ENCODE results near the gene TMEM132A. TPM values are rescaled to one million over a fixed set of nuclear protein-coding genes. Genes with fewer than 3 reads are reported as not detected.

The TMEM132A gene
- total and polyA plus RNA-seq, 2 donors (not counting 1 experiment from before 2014, with no cell fraction given) = 6.9 to 13.2 TPM

DNA sequence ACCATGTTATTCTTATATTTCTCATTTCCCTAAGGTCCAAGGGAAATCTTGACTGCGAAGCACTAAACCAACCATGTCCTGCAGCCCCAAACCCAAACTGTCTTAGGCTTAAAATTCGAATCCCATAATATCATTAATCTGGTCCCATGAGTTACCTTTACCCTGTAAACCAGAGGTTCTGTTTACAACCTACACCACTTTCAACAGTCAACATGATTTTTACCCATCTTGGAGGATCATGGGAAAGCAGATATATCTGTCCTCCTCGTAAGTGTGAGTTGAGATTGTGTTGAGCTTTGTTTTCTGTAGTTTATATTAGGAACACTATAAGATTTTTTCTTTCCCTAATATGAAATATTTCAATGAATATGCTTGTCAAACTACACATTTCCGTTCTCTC, 24.3 kb upstream of the TMEM132A start:
- peaks cover 22% of the 10 kb centered on the region for H3K79me2 ChIP-seq (ENCODE audit: control insufficient read depth, insufficient read depth, low read length)
- H3K9me3 ChIP-seq (ENCODE audit: control insufficient read depth, insufficient read depth, low read depth, low read length) = no peaks in the 10 kb centered on the region
- H3K9ac ChIP-seq (ENCODE audit: insufficient read depth, low read length) = no peak overlapping the region
- no peak for DNase-seq (ENCODE audit: low read depth in 2 of 2)
- no peak overlapping the region for H3K4me3 ChIP-seq (replicated peaks in 1 of 4; ENCODE audit: control extremely low read depth in 1 of 4, insufficient read depth in 1 of 4, low read depth in 3 of 4, low read length in 4 of 4)
- no peak overlapping the region for H3K4me2 ChIP-seq (ENCODE audit: extremely low read depth, insufficient read depth, low read length)
- peaks cover 18% of the 10 kb centered on the region for H3K36me3 ChIP-seq (ENCODE audit: control insufficient read depth, insufficient read depth, low read length)
- H3K4me1 ChIP-seq (ENCODE audit: control insufficient read depth, extremely low read depth, insufficient read depth, low read length) = peaks cover 3% of the 10 kb centered on the region
- no peaks in the 10 kb centered on the region for H3K27me3 ChIP-seq (ENCODE audit: control insufficient read depth, insufficient read depth, low read length)
- H3K27ac ChIP-seq (ENCODE audit: insufficient read depth, low read length) = no peak overlapping the region
- TF ChIP-seq, protein P1, sequence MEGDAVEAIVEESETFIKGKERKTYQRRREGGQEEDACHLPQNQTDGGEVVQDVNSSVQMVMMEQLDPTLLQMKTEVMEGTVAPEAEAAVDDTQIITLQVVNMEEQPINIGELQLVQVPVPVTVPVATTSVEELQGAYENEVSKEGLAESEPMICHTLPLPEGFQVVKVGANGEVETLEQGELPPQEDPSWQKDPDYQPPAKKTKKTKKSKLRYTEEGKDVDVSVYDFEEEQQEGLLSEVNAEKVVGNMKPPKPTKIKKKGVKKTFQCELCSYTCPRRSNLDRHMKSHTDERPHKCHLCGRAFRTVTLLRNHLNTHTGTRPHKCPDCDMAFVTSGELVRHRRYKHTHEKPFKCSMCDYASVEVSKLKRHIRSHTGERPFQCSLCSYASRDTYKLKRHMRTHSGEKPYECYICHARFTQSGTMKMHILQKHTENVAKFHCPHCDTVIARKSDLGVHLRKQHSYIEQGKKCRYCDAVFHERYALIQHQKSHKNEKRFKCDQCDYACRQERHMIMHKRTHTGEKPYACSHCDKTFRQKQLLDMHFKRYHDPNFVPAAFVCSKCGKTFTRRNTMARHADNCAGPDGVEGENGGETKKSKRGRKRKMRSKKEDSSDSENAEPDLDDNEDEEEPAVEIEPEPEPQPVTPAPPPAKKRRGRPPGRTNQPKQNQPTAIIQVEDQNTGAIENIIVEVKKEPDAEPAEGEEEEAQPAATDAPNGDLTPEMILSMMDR (conservative IDR thresholded peaks at IDR 0.05 in 1 of 2, IDR thresholded peaks at IDR 0.05 in 1 of 2; ENCODE audit: low read depth in 1 of 2, low read length in 2 of 2) = no peak
- no peak for TF ChIP-seq EZH2 (IDR thresholded peaks at IDR 0.05; ENCODE audit: low read length, missing control alignments)
- H4K20me1 ChIP-seq (ENCODE audit: control insufficient read depth, extremely low read depth, insufficient read depth, low read length) = no peaks in the 10 kb centered on the region
- no peak overlapping the region for H2AFZ ChIP-seq (ENCODE audit: low read length)

DNA sequence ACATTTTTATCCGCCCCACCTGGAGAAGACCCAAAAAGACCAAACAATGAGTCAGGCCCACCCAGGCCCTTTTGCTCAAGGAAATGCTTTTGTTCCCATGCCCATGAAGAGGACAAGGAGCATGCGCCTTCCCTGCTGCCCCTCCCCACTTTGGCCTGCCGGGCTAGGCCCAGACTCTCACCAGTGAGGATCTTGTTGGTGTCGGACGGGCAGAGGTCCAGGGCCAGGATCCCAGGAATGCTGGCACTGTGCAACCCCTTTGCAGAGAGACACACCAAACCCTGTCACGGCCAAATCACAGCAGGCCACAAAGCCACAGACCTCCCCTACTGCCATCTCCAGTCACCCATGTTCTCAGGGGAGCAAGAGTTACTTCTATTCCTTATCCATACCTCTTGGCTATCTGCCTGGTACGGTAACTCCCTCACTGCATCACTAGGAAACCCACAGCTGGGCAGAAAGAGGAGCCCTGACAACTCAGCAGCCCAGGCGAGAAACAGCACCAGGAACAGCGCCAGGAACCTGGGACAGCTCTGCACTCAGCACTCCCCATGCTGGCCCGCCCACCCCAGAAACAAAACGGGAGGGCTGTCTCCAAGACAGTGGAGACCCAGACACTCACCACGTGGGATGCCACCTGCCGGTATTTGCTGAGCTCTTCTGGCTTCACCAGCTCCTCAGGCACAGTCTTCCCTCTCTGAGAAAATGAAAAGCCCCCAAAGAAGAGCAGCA, 23.4 kb upstream of the TMEM132A start:
- no peak overlapping the region for H2AFZ ChIP-seq (ENCODE audit: low read length)
- H3K79me2 ChIP-seq (ENCODE audit: control insufficient read depth, insufficient read depth, low read length) = peaks cover 31% of the 10 kb centered on the region
- no peak overlapping the region for H3K4me2 ChIP-seq (ENCODE audit: extremely low read depth, insufficient read depth, low read length)
- H3K9ac ChIP-seq (ENCODE audit: insufficient read depth, low read length) = no peak overlapping the region
- no peak for TF ChIP-seq EZH2 (IDR thresholded peaks at IDR 0.05; ENCODE audit: low read length, missing control alignments)
- TF ChIP-seq, protein P1 (conservative IDR thresholded peaks at IDR 0.05 in 1 of 2, IDR thresholded peaks at IDR 0.05 in 1 of 2; ENCODE audit: low read depth in 1 of 2, low read length in 2 of 2) = no peak
- peaks cover 3% of the 10 kb centered on the region for H3K4me1 ChIP-seq (ENCODE audit: control insufficient read depth, extremely low read depth, insufficient read depth, low read length)
- H3K9me3 ChIP-seq (ENCODE audit: control insufficient read depth, insufficient read depth, low read depth, low read length) = no peaks in the 10 kb centered on the region
- no peak overlapping the region for H3K27ac ChIP-seq (ENCODE audit: insufficient read depth, low read length)
- no peak overlapping the region for H3K4me3 ChIP-seq (replicated peaks in 1 of 4; ENCODE audit: control extremely low read depth in 1 of 4, insufficient read depth in 1 of 4, low read depth in 3 of 4, low read length in 4 of 4)
- no peaks in the 10 kb centered on the region for H4K20me1 ChIP-seq (ENCODE audit: control insufficient read depth, extremely low read depth, insufficient read depth, low read length)
- H3K36me3 ChIP-seq (ENCODE audit: control insufficient read depth, insufficient read depth, low read length) = peaks cover 18% of the 10 kb centered on the region
- H3K27me3 ChIP-seq (ENCODE audit: control insufficient read depth, insufficient read depth, low read length) = no peaks in the 10 kb centered on the region
- no peak for DNase-seq (ENCODE audit: low read depth in 2 of 2)

DNA sequence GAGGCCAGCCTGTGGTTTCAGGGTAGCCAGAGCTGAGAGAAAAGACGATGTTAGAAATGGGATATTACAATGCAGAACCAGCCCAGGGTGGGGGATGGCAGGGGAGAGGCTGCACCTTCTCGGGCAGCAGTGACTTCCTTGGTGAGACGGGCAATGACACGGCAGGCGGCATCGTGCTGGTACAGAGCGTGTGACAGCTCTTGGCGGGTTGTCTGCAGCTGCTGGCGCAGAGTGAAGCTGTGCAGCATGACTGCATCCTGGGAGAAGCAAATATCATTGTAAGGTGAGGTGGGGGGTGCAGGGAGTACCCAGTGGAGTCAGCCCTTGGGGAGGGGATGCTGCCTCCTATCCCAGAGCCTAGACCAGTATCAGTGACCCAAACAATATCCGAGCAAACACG, 21.6 kb upstream of the TMEM132A start:
- no peak overlapping the region for H3K4me2 ChIP-seq (ENCODE audit: extremely low read depth, insufficient read depth, low read length)
- TF ChIP-seq, protein P1 (conservative IDR thresholded peaks at IDR 0.05 in 1 of 2, IDR thresholded peaks at IDR 0.05 in 1 of 2; ENCODE audit: low read depth in 1 of 2, low read length in 2 of 2) = no peak
- no peak for TF ChIP-seq EZH2 (IDR thresholded peaks at IDR 0.05; ENCODE audit: low read length, missing control alignments)
- peaks cover 32% of the 10 kb centered on the region for H3K79me2 ChIP-seq (ENCODE audit: control insufficient read depth, insufficient read depth, low read length)
- no peak for DNase-seq (ENCODE audit: low read depth in 2 of 2)
- H3K4me1 ChIP-seq (ENCODE audit: control insufficient read depth, extremely low read depth, insufficient read depth, low read length) = peaks cover 3% of the 10 kb centered on the region
- H3K9ac ChIP-seq (ENCODE audit: insufficient read depth, low read length) = no peak overlapping the region
- no peak overlapping the region for H3K4me3 ChIP-seq (replicated peaks in 1 of 4; ENCODE audit: control extremely low read depth in 1 of 4, insufficient read depth in 1 of 4, low read depth in 3 of 4, low read length in 4 of 4)
- H3K9me3 ChIP-seq (ENCODE audit: control insufficient read depth, insufficient read depth, low read depth, low read length) = no peaks in the 10 kb centered on the region
- H3K27ac ChIP-seq (ENCODE audit: insufficient read depth, low read length) = no peak overlapping the region
- no peaks in the 10 kb centered on the region for H4K20me1 ChIP-seq (ENCODE audit: control insufficient read depth, extremely low read depth, insufficient read depth, low read length)
- no peak overlapping the region for H2AFZ ChIP-seq (ENCODE audit: low read length)
- H3K36me3 ChIP-seq (ENCODE audit: control insufficient read depth, insufficient read depth, low read length) = peaks cover 12% of the 10 kb centered on the region
- H3K27me3 ChIP-seq (ENCODE audit: control insufficient read depth, insufficient read depth, low read length) = no peaks in the 10 kb centered on the region
